Measurements from ENCODE around the gene CALU.

The CALU gene

DNA sequence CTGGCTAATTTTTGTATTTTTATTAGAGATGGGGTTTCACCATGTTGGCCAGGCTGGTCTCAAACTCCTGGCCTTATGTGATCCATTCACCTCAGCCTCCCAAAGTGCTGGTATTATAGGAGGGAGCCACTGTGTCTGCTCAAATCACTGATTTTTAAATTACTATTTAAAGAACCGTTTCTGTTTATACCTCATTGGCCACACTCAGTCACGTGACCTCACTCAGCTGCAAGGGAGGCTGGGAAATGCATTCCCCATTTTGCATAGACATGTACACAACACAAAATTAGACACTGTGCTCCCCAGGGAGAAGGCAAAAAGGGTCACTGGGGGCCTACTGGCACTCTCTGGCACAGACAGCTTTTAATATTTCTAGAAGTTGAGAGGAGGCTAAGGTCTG, 13.6 kb upstream of the CALU start:
- no peak for FAIRE-seq

GRCh38 chr7:128726059-128726736, 13.0 kb upstream of the CALU start:
- FAIRE-seq = no peak

DNA sequence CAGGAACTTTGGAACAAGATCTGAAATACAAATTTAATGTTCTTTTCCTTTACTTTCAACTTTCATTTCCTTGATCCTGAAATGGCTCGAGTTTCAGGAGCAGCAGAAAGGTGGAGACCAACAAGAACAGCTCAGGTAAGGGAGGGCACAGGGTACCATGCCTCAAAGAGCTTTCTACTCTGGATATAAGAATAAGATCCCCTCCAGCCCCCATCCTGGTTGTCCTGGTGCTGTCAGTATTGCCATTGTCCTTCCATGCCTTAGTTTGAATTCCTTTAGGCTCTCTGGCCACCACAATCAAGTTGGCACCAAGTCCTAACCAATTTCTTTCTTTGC, 12.5 kb upstream of the CALU start:
- FAIRE-seq = no peak

GRCh38 chr7:128727239-128727638, 11.9 kb upstream of the CALU start:
- no peak for FAIRE-seq

DNA sequence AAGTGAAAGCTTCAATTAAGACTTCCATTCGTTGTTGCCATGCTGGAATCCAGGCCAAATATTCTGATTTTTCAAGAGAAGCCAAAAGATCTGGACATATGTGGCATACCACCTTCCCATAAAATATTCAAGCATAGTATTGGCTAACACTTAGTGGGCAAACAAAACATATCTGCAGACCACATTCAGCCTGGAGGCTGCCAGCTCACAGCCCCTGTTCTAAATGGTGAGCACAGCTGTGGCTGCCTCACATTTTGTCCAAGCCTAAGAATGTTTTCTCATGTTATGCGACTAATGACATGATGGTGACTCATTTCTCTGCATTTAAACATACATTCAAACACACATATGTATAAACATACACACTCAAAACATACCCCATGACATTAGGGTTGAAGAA, 10.6 kb upstream of the CALU start:
- FAIRE-seq = no peak

GRCh38 chr7:128729494-128729893, 9.7 kb upstream of the CALU start:
- no peak for FAIRE-seq

GRCh38 chr7:128731184-128731583, 8.0 kb upstream of the CALU start:
- FAIRE-seq = no peak

DNA sequence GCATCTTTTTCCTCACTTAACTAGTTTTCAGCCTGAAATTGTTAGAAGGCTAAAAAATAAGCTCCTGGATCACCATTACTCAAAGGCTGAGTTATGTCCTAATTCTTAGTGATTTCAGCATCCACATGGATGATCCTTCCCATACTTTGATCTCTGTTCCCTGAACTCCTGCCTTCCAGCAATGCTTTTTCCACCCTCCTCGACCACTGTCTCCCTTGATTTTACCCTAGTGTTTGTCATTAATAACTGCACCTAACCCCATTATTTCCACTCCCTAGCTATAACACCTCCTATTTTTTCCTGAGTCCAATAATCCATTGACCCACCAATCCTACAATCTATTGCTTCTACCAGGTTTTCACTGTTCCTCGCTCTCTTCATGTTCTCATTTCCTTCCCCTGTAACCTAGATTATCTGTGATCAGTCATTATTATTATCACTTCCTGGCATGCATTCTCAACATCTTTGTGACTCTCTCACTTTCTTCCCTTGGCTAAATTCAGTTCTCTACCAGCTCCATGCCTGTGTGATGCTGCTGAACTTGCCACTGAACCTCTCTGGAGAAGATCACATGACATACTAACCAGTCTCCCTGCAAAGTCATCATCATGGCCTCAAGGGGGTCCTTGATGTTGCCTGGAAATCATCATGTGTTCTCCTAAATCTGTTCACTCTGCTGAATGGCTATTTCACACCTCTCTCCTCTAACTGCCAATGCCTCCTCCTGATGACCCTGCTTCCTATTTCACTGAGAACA, 6.5 kb upstream of the CALU start:
- FAIRE-seq = no peak

GRCh38 chr7:128733278-128733645, 5.9 kb upstream of the CALU start:
- FAIRE-seq = no peak

DNA sequence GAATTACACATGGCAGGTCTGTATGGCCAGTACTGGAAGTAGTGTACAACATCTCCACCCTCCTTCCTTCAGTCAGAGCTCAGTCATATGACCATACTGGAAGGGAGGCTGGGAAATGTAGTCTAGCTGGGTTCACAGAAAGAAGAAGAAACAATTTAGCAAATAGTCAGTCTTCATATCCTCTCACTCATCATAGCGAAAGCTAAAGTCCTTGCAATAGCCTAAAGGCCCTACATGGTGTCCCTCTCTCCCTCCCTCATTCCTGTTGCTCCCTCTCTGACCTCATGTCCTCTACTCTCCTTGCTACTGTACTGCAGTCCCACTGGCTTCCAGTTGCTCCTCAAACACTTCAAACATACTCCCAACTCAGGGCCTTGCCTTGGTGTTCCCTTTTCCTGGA, 4.3 kb upstream of the CALU start:
- no peak for FAIRE-seq

DNA sequence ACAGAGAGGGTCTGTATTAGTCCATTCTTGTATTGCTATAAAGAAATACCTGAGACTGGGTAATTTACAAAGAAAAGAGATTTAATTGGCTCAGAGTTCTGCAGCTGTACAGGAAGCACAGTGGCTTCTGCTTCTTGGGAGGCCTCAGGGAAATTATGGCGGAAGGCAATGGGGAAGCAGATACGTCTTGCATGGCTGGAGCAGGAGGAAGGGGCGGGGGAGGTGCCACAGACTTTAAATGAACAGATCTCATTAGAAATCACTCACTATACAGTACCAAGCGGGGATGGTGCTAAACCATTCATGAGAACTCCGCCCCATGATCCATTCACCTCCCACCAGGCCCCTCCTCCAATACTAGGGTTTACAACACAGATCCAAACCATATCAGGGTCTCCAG, 3.7 kb upstream of the CALU start:
- FAIRE-seq = no peak

- no peak for FAIRE-seq
These were observed 1.7 kb upstream of the CALU start for GRCh38 chr7:128737441-128737840.

- no peak for FAIRE-seq
These were observed 1.2 kb upstream of the CALU start for GRCh38 chr7:128737867-128738385.

- FAIRE-seq = no peak
These were observed 550 bp upstream of the CALU start for GRCh38 chr7:128738570-128739047.

- no peak for FAIRE-seq
These were observed 977 bp downstream of the CALU start for GRCh38 chr7:128739990-128740682.

GRCh38 chr7:128740996-128741395, 1.8 kb downstream of the CALU start:
- FAIRE-seq = no peak

- FAIRE-seq = no peak
These were observed 2.3 kb downstream of the CALU start for GRCh38 chr7:128741491-128741890.

- no peak for FAIRE-seq
These were observed 3.0 kb downstream of the CALU start for GRCh38 chr7:128742206-128742605.

DNA sequence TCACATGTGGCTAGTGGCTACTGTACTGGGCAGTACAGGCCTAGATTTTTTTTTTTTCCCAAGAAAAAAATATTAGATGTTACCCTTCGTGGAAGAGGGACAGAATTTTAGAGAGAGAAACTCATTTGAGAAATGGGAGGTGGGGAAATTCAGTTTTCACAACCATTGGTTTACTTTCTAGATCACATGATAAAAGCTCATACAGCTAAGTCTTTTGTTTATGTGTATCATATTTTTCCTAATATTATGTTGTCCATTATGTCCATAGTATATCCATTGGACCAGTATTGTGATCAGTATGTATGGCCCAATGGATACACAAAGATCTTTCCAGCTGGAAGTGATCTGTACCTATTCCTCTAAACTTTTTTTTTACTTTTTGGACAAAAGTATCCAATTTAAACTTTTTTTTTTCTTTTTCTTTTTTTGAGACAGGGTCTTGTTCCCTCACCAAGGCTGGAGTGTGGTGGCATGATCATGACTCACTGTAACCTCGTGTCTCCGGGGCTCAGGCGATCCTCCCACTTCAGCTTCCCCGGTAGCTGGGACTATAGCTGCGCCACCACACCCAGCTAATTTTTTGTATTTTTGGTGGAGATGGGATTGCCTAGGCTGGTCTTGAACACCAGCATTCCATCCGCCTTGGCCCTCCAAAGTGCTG, 4.1 kb downstream of the CALU start:
- no peak for FAIRE-seq

DNA sequence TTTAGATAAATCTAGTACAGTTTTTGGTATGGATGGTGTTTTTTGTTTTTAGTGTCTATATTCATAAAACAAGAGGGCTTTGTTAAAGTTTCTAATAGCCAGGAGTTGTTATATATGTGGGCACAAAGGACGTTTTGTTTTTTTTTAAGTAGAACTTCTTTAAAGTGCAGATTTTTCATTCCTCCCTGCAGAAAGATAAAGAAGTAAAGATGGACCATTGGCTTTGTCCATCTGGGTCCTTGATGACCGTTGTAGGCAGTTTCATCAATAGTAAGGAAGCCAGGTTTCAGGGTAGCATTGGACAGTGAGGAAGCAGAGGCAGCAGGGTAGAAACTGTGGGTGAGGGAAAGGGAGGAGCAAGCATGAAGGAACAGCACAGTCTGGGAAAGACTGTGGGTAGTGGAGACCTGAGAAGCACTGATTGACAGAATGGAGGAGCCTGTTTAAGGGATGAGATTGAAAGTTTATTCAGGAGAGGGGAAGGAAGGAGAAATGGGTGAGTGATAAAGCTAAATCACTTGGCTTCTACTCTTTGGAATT, 5.3 kb downstream of the CALU start:
- no peak for FAIRE-seq

DNA sequence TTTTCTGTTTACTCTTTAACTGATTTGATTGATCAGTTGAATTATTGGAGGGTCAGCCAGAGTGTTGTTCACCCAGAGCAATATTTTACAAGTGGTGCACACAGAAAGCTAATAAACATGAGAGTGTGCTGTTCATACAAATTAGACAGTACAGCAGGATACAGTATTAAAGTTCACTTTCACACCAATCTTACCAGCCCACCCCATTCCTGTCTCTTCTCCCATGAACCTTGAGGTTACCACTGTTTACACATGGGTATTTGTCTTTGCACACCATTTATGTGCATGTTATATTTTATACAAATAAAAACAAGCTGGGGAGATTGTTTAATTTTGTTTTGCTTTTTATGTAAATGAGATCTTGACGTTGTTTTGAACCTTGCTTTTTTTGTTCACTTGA, 6.5 kb downstream of the CALU start:
- FAIRE-seq = no peak

GRCh38 chr7:128747327-128748079, 8.3 kb downstream of the CALU start:
- no peak for FAIRE-seq
